Suprapubic skin (tissue), 4 donors: ENCODE measurements around the gene LRRFIP1. TPM values are rescaled to one million over a fixed set of nuclear protein-coding genes. Genes with fewer than 3 reads are reported as not detected.
A peak's percentile ranks its signal among the peaks of the same experiment; 100 is the strongest.

Experiments
- DNase-seq, 2 donors: peaks; one replicate each; pipeline ENCODE4 v3.0.0-alpha.2; 2019; ENCODE audit warnings: low spot score in 2 of 2
- H3K27ac ChIP-seq: fragments of 200-600 bp; sonication (generic); one replicate; pipeline ENCODE4 v1.5.1; 2019
- H3K27me3 ChIP-seq: fragments of 200-600 bp; sonication (generic); one replicate; pipeline ENCODE4 v1.5.1; 2019
- H3K36me3 ChIP-seq: fragments of 200-600 bp; sonication (generic); one replicate; pipeline ENCODE4 v1.5.1; 2019
- H3K4me1 ChIP-seq: fragments of 200-600 bp; sonication (generic); one replicate; pipeline ENCODE4 v1.5.1; 2019
- H3K4me3 ChIP-seq: fragments of 200-600 bp; sonication (generic); one replicate; pipeline ENCODE4 v1.5.1; 2019; ENCODE audit warnings: mild to moderate bottlenecking
- H3K9me3 ChIP-seq: fragments of 200-600 bp; sonication (generic); one replicate; pipeline ENCODE4 v1.5.1; 2019
- EP300 ChIP-seq: sonication (generic); formaldehyde crosslinking; IDR thresholded peaks from one replicate; pipeline ENCODE4 v1.6.1; 2017; ENCODE audit warnings: antibody characterized with exemption
- POLR2A ChIP-seq, 2 donors: fragments of 450-650 bp; IDR thresholded peaks; one replicate each; pipeline ENCODE4 v1.6.1; 2017; ENCODE audit warnings: antibody characterized with exemption in 2 of 2, mild to moderate bottlenecking in 2 of 2, moderate library complexity in 2 of 2
- POLR2AphosphoS5 ChIP-seq, 3 donors: sonication (generic); formaldehyde crosslinking; IDR thresholded peaks; one replicate each; pipeline ENCODE4 v1.6.1; 2017; ENCODE audit warnings: antibody characterized with exemption in 3 of 3
- WGBS: methylation state at CpG from one replicate; pipeline ENCODE4 v1.1.5; 2018; 5-methylcytosine and 5-hydroxymethylcytosine counted together
- total RNA-seq, 4 donors: library from RNA; depleted of rRNA; stranded (reverse); fragments of >200 nt; gene quantifications; one replicate each; pipeline ENCODE4 v1.1.0, GENCODE V29; 2016
- TF ChIP-seq, protein P1 (sequence below), 2 donors: fragments of 200-600 bp in 1 of 2; fragments of 450-650 bp in 1 of 2; sonication (generic) in 1 of 2; IDR thresholded peaks; one replicate each; pipeline ENCODE4 v1.5.1; 2016 to 2019; ENCODE audit warnings: antibody characterized with exemption in 2 of 2, mild to moderate bottlenecking in 1 of 2, moderate library complexity in 1 of 2

The LRRFIP1 gene
- total RNA-seq, 4 donors from 2014 or later: 100 to 150 (median 109) TPM

DNA sequence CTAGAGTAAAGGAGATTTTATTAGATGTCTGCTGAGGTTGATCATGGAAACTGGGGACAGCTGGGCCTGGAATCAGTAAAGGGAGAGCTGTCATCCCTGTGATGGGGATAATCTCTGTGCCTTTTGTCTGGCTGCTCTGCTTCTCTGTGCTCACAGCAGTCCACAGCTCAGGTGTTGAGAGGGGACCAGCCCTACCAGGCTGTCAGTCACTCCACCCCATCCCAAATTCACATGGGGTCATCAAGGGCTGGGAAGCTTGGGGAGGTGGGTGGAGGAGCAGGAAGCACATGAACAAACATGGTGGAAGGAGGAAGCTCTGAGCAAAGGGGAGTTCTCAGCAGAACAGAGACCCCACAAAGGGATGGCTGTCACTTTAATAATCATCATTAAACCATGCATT is 13.7 kb upstream of the LRRFIP1 start:
- H3K36me3 ChIP-seq: no peaks in the 10 kb centered on the region
- no peak overlapping the region for H3K4me3 ChIP-seq
- H3K27me3 ChIP-seq: no peaks in the 10 kb centered on the region
- DNase-seq: no peak
- peaks cover 26% of the 10 kb centered on the region for H3K4me1 ChIP-seq
- no peak for TF ChIP-seq EP300
- H3K9me3 ChIP-seq: no peaks in the 10 kb centered on the region
- no peak overlapping the region for H3K27ac ChIP-seq

DNA sequence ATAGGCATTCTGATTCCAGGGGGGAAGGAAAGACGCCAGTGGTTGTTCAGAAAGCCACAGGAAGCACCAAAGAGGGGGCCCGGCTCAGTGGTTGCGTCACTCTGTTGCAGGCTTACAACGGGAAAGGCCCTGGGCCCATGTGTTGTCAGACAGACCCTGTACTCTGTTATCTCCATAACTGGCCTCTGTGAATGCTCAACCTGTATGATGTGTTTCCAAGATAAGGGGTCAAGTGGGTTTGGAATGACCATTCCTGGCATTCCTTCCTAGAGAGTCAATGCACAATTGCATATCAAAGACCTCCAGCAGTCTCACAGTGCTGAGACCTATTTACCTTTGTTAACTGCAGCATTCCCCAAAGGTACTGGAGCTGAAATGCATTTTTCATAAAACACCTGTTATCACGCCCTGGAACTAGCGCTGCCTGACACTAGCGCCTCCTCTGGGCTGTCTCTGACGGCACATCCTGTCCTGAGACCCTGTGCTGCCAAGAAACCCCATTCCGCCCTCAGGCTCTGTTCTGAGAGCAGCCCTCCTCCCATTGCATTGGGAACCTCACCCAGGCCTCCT is 13.2 kb upstream of the LRRFIP1 start:
- no peaks in the 10 kb centered on the region for H3K9me3 ChIP-seq
- H3K27ac ChIP-seq: no peak overlapping the region
- H3K27me3 ChIP-seq: no peaks in the 10 kb centered on the region
- no peak overlapping the region for H3K4me3 ChIP-seq
- DNase-seq: no peak
- peaks cover 26% of the 10 kb centered on the region for H3K4me1 ChIP-seq
- TF ChIP-seq, protein P1, sequence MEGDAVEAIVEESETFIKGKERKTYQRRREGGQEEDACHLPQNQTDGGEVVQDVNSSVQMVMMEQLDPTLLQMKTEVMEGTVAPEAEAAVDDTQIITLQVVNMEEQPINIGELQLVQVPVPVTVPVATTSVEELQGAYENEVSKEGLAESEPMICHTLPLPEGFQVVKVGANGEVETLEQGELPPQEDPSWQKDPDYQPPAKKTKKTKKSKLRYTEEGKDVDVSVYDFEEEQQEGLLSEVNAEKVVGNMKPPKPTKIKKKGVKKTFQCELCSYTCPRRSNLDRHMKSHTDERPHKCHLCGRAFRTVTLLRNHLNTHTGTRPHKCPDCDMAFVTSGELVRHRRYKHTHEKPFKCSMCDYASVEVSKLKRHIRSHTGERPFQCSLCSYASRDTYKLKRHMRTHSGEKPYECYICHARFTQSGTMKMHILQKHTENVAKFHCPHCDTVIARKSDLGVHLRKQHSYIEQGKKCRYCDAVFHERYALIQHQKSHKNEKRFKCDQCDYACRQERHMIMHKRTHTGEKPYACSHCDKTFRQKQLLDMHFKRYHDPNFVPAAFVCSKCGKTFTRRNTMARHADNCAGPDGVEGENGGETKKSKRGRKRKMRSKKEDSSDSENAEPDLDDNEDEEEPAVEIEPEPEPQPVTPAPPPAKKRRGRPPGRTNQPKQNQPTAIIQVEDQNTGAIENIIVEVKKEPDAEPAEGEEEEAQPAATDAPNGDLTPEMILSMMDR (IDR thresholded peaks at IDR 0.05): no peak
- TF ChIP-seq POLR2AphosphoS5 (IDR thresholded peaks at IDR 0.05): no peak
- no peak for TF ChIP-seq POLR2A (IDR thresholded peaks at IDR 0.05)
- TF ChIP-seq EP300: no peak
- WGBS: 70% methylated on average over 9 of the region's 9 CpGs
- H3K36me3 ChIP-seq: no peaks in the 10 kb centered on the region

DNA sequence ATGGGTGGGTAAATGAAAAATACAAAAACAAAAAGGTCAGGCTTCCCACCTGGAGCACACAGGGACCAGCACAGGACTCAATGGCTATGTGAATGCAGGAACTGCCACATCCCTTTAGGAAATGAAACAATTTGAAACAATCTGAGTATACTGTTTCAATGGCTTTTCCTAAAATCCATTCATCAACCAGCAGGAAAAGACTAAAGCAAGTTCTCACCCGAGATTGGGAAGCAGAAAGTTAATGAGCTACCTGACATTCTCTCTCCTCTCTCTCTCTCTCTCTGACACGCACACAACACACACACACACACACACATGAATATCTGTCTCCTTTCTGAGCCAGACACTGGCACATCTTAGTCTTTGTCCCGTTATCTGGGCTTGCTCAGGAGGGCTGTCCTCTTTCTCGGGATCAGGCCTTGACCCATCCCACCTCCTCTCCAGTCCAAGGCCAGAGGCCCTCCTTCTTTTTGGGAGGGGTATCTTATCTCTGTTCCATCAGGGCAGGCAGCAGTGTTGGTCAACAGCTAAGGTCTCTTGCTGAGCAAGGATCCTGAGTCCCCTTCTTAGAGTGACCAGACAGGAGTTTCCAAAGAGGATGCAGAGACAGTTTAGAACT is 11.6 kb upstream of the LRRFIP1 start:
- Histone ChIP-seq H3K27ac (peak overlapping the region; percentile 50), H3K4me1 (peaks cover 26% of the 10 kb centered on the region), H3K4me3 (no peak overlapping the region), H3K27me3 (no peaks in the 10 kb centered on the region), H3K9me3 (no peaks in the 10 kb centered on the region), H3K36me3 (no peaks in the 10 kb centered on the region)
- DNase-seq: no peak
- no peak for TF ChIP-seq POLR2AphosphoS5 (IDR thresholded peaks at IDR 0.05)
- WGBS: 68% methylated on average over 4 of the region's 4 CpGs

DNA sequence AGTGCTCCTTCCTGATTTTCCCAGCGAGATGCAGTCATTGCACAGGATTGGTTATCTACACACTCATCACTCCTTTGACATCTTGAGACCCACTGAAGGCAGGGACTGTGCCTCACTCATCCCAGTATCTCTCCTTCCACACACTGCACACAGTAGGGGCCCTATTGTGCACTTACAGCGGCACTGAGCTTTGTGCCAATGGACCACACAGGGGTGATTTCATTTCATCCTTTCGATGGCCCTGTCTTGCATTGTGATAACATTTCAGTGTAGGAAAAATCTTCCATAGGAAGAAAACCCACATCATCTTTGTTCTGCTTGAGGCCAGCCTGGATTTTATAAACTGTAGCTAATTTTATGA is 11.0 kb upstream of the LRRFIP1 start:
- 63% methylated on average over 3 of the region's 3 CpGs for WGBS
- H3K27me3 ChIP-seq: no peaks in the 10 kb centered on the region
- peaks cover 26% of the 10 kb centered on the region for H3K4me1 ChIP-seq
- H3K4me3 ChIP-seq: no peak overlapping the region
- H3K9me3 ChIP-seq: no peaks in the 10 kb centered on the region
- no peaks in the 10 kb centered on the region for H3K36me3 ChIP-seq
- no peak for TF ChIP-seq EP300
- TF ChIP-seq POLR2AphosphoS5 (IDR thresholded peaks at IDR 0.05): no peak
- no peak for TF ChIP-seq POLR2A (IDR thresholded peaks at IDR 0.05)
- TF ChIP-seq, protein P1 (IDR thresholded peaks at IDR 0.05): no peak
- DNase-seq: no peak
- peak overlapping the region; percentile 50 for H3K27ac ChIP-seq

DNA sequence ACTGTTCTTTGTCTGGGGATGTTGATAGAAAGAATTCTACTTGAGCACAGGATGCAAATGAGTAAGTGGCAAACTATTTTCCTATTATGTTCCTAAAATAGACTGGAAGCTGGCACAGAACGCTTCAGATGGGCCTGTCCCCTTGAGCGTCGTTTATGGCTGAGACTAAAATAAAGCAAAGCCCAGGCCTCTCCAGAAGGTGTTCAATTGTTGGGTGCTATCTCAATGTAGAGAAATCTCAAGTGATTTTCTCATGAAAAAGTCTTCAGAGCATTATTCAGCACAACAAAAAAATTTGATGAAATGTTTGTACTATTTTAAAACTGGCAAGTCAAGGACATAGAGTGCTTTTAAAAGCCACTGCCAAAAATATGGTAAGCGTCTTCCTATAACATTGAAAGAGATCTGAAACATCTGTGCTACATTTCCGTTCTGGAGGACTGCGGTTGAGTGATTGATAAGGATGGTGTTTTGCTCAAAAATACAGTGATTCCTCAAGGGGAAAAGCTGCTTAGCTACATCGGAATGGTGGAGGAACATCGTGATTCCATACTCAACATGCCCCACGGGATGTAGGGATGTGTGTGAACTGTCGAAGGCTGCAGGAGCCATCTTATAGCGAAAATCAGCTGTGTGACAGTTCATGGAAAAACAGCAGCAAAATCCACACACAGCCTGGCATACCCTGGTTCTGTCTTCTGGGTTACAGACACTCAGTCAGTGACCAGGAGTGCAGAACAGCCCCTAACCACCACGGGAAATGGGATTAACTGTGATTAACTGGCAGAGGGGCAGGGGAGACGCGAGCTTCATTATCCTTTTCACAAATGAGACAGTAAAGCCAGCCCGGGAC is 10.4 kb upstream of the LRRFIP1 start:
- DNase-seq: no peak
- Histone ChIP-seq H3K27me3 (no peaks in the 10 kb centered on the region), H3K4me1 (peaks cover 26% of the 10 kb centered on the region), H3K9me3 (no peaks in the 10 kb centered on the region), H3K27ac (peak overlapping the region; percentile 50), H3K4me3 (peak overlapping the region; percentile 0), H3K36me3 (no peaks in the 10 kb centered on the region)
- 41% methylated on average over 15 of the region's 15 CpGs for WGBS
- TF ChIP-seq POLR2A (IDR thresholded peaks at IDR 0.05) (no peak), EP300 (no peak), POLR2AphosphoS5 (IDR thresholded peaks at IDR 0.05) (no peak)
- TF ChIP-seq, protein P1 (IDR thresholded peaks at IDR 0.05): no peak

DNA sequence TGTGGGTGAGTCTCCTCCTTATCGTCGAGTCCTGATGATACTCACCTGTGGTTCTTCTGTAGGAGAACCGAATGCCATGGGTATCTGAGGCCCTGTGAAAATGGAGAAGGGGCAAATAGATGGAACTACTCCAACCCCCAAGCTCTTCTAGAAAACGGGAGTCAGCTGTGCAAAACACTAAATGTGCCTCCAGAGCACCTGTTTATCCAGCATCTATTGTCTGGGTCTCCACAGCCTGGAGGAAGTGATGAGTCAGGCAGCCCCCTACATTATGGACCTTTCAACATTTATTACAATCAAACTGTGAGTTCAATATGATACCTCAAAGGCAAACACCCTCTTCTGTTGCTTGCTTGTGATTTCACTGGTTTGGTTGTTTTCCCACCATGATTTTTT is 9.8 kb upstream of the LRRFIP1 start:
- Histone ChIP-seq H3K4me3 (no peak overlapping the region), H3K9me3 (no peaks in the 10 kb centered on the region), H3K27me3 (no peaks in the 10 kb centered on the region), H3K27ac (peak overlapping the region; percentile 50), H3K4me1 (peaks cover 26% of the 10 kb centered on the region), H3K36me3 (no peaks in the 10 kb centered on the region)
- DNase-seq: no peak
- whole genome bisulfite sequencing: 65% methylated on average over 4 of the region's 4 CpGs
- TF ChIP-seq, protein P1 (IDR thresholded peaks at IDR 0.05): no peak
- TF ChIP-seq EP300: no peak
- no peak for TF ChIP-seq POLR2A (IDR thresholded peaks at IDR 0.05)
- TF ChIP-seq POLR2AphosphoS5 (IDR thresholded peaks at IDR 0.05): no peak
